Urinary bladder (tissue), 4 donors: ENCODE measurements around the gene NAV3. TPM values are rescaled to one million over a fixed set of nuclear protein-coding genes. Genes with fewer than 3 reads are reported as not detected.

Experiments
- DNase-seq: peaks from one replicate; pipeline ENCODE4 v3.0.0-alpha.2; 2015; ENCODE audit errors: extremely low spot score
- H3K27ac ChIP-seq: one replicate; pipeline ENCODE4 v1.5.1; 2013; ENCODE audit warnings: low read depth, mild to moderate bottlenecking, moderate library complexity
- H3K36me3 ChIP-seq: one replicate; pipeline ENCODE4 v1.6.1; 2013; ENCODE audit warnings: mild to moderate bottlenecking, moderate library complexity; ENCODE audit not compliant: insufficient read depth
- H3K4me1 ChIP-seq: one replicate; pipeline ENCODE4 v1.6.1; 2013; ENCODE audit warnings: mild to moderate bottlenecking, moderate library complexity; ENCODE audit not compliant: insufficient read depth
- H3K4me3 ChIP-seq: one replicate; pipeline ENCODE4 v1.5.1; 2013; ENCODE audit warnings: low read depth, low read length
- WGBS: extraction: QIAGEN DNeasy Blood & Tissue Kit; methylation state at CpG from one replicate; pipeline ENCODE4 v1.1.7; 2013; 5-methylcytosine and 5-hydroxymethylcytosine counted together
- polyA plus RNA-seq: library from polyadenylated mRNA; stranded (reverse); fragments of 200-250 nt; gene quantifications from one replicate; pipeline ENCODE4 v1.2.3, GENCODE V29; 2013
- total RNA-seq: library from RNA; depleted of rRNA; stranded (reverse); fragments of >200 nt; gene quantifications from one replicate; pipeline ENCODE4 v1.2.3, GENCODE V29; 2014
- donor health status: healthy with polysubstance abuse.
- donor health status: healthy.

NAV3 gene
- total and polyA plus RNA-seq, 2 donors, result 5.3 to 97.2 TPM

DNA sequence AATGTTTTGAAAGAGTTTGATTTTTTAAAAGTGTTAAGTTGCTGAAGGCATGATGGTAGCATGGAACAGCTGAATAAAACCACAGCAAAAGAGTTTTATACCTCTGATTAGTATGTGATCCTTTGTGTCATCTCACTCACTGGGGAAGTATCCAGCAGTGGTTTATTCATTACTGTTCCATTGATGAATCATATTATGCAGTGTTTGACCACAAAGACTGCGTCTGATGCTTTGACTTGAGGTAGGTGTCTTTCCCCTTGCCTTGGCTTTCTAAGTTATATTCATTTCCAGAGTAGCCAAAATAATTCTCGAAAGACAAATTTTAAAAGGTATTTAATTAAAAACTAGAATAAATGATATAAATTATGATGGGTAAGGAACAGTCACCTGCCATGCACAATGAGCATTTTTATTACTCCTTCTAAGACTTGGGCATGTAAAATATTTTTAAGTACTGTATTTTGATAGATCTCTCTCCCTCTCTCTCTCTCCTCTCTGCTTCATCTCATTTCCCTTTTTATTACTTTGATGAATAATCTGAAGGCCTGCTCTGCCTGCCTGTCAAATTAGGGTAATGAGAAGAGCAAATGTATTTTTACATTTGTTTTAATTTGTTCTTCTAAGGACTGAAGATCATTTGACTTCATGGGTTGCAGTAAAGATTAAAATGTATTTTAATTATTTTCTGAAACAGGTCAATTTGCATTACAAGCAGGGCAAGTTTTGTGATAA is 164.9 kb downstream of the NAV3 start:
- Histone ChIP-seq H3K4me3 (no peak overlapping the region), H3K4me1 (no peaks in the 10 kb centered on the region), H3K27ac (no peak overlapping the region), H3K36me3 (no peaks in the 10 kb centered on the region)
- no peak for DNase-seq
- WGBS, result 84% methylated on average over 2 of the region's 2 CpGs

DNA sequence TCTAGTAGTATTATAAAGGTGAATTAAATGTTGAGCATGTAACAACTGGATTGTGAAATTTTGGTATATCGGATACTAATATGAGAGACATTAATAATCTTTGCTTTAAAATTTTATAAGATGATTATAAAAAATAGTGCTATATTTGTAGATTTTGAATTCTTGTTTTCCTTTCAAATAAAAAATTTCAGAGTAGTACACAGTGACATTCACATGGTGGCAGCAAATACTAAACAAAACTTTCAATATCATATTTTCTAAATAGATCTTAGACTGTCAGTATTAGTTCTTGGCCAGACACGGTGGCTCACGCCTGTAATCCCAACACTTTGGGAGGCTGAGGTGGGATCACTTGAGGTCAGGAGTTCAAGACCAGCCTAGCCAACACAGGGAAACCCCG is 166.0 kb downstream of the NAV3 start:
- Histone ChIP-seq H3K4me3 (no peak overlapping the region), H3K36me3 (no peaks in the 10 kb centered on the region), H3K27ac (no peak overlapping the region), H3K4me1 (no peaks in the 10 kb centered on the region)
- WGBS, result 75% methylated on average over 4 of the region's 4 CpGs
- DNase-seq, result no peak

DNA sequence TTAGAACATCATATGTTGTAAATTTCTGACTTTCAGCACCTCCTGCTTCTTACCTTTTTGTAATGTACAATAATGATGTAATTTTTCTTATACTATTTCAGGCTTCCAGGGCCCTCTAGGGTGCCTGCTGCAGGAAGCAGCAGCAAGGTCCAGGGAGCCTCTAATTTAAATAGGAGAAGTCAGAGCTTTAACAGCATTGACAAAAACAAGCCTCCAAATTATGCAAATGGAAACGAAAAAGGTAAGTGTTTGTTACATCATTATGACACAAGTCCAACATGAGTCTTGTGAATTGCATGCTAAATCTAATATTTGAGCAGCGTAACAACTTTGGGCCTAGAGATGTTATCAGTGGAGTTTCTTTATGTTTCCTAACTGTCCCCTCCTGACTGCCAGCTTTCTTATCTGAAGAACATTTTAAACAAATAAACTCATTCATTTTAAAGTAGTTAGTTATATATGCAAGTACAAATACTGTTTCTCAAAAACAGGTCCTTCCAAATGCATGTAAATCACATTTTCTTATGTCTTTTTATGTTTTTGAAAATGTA is 167.6 kb downstream of the NAV3 start:
- H3K36me3 ChIP-seq, result no peaks in the 10 kb centered on the region
- H3K4me1 ChIP-seq, result no peaks in the 10 kb centered on the region
- no peak for DNase-seq
- H3K4me3 ChIP-seq, result no peak overlapping the region
- WGBS, result 69% methylated on average over 2 of the region's 2 CpGs
- H3K27ac ChIP-seq, result no peak overlapping the region

DNA sequence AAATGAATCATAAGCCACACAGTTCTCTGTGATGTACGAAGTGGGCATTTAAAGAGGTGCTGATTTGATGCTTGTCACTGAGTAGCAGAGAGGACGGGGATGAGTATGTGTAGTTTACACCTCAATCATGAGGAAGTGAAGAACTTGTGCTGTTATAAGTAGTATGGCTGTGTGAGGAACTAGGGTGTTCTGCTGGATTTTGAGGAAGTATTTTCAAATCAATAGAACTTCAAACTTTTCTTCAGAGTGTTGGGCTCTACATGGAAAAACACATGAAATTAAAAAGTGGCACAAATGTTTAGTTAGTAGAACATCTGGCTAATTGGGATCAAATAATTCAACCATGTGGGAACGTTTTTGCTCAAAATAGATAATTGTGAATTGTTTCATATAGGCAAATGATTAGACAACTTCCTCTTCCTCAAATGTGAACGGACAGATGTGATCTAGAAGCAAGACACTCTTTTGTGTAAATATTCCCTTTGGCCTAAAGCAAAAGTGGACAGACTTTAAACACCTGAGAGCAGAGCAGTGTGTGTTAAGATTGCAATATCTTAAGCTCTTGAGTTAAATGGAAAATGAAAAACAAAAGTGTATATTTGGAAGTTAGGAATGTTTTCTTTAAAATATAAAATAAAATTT is 168.5 kb downstream of the NAV3 start:
- Histone ChIP-seq H3K4me3 (no peak overlapping the region), H3K36me3 (no peaks in the 10 kb centered on the region), H3K4me1 (no peaks in the 10 kb centered on the region), H3K27ac (no peak overlapping the region)
- no peak for DNase-seq
- 62% methylated on average over 4 of the region's 4 CpGs for WGBS

DNA sequence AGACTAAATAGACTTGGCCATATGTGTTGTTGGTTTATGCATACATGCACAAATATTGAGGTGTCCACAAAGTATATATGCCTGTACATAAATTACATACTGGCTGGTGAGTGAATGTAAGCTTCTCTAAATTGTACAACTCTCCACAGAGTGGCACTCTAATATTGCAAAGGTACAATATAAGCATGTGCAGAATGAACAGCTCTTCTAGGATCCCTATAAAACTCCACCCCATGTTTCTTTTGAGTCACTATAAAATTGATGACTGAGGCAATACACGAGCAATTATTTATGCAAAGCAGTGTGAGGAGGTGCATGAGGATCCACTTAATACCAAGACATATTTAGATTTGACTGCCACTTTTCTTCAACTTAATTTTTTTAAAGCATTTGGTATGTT is 172.2 kb downstream of the NAV3 start:
- H3K36me3 ChIP-seq, result no peaks in the 10 kb centered on the region
- H3K4me3 ChIP-seq, result no peak overlapping the region
- no peak overlapping the region for H3K27ac ChIP-seq
- H3K4me1 ChIP-seq, result no peaks in the 10 kb centered on the region
- 47% methylated on average over 1 of the region's 1 CpG for WGBS
- DNase-seq, result no peak

DNA sequence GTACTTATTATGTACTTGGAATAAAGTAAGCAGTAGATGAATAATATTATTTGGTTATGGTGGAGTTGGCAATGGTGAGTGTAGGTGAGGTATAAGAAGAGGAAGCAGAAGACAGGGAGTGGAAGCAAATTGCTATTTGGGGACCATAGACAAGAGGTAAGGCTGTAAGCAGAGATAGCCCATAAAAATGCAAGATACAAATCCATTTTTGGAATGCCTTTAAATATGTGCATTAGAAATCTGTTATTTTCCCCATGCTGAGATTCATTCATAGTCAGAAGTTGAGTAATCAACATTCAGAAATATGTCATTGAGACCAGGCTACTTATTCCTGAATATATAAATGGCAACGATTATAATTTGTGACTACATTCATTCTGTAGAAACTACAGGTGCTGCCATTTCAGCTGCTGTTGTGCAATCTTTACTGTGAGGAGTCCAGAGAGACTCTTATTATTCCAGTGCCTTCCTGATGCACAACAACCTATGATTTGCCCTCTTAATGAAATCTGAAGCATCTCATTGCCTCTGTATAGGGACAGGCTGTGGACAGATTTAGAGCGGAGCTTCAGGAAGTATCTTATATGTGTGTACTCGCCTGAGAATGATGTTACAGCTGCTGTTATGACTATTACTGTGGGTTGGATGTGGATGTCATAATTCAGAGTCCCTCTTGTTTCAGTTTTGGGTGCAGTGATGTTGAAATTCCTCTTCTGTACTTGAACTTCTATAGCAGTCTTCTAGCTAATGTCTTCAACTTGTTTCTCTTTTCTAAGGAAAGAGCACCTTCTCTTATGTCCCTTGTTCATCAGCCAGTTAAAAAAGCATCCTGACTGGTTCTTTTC is 173.8 kb downstream of the NAV3 start:
- Histone ChIP-seq H3K36me3 (no peaks in the 10 kb centered on the region), H3K27ac (no peak overlapping the region), H3K4me1 (no peaks in the 10 kb centered on the region), H3K4me3 (no peak overlapping the region)
- 84% methylated on average over 3 of the region's 3 CpGs for WGBS
- DNase-seq, result no peak

DNA sequence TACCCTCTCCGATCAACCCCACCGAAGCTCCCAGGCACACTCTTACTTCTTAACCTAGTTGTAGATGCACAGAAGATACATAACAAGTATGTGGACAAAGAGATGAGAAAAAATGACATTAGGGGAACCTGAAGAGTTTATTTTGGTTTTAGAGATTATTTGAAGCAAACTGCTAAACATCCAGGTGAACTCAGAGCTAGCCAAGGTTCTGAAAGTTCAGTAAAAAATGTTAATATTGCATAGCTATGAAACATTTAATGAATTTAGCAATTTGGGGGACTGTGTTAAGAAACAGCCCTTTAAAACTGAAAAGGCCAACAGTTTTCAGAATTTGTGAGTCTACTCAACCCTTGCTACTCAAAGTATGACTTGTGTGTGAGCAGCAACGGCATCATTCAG is 174.4 kb downstream of the NAV3 start:
- Histone ChIP-seq H3K4me1 (no peaks in the 10 kb centered on the region), H3K36me3 (no peaks in the 10 kb centered on the region), H3K27ac (no peak overlapping the region), H3K4me3 (no peak overlapping the region)
- no peak for DNase-seq
- WGBS, result 94% methylated on average over 3 of the region's 3 CpGs

DNA sequence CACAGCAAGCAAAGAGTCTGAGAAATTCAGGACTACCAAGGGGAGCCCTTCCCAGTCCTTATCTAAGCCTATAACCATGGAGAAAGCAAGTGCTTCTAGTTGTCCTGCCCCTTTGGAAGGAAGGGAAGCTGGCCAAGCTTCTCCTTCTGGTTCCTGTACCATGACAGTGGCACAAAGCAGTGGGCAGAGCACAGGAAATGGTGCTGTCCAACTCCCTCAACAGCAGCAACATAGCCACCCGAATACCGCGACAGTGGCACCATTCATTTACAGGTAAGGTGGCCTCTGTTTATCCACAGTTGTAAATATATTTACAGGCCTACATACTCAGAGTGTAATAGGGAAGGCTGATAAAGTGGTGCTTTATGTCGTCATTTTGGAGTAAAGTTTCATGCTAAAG is 176.5 kb downstream of the NAV3 start:
- WGBS, result 93% methylated on average over 4 of the region's 4 CpGs

DNA sequence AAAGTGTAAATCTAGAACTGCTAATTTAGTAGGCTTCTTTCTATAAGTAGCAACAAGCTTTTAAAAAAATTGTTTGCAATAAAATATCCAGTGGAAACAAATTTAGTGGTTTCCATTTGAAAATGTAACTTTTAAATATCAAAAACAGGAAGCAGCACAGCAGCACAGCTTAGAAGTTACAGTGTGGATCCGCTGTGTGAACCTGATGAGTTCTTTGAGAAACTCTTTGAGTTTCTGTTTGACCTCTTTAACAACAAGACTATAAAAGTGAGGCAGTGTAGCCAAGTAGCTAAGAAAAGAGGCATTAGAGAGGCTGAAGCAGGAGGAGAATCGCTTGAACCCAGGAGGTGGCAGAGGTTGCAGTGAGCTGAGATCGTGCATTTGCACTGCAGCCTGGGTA is 178.3 kb downstream of the NAV3 start:
- Histone ChIP-seq H3K27ac (no peak overlapping the region), H3K4me3 (no peak overlapping the region), H3K36me3 (no peaks in the 10 kb centered on the region), H3K4me1 (no peaks in the 10 kb centered on the region)
- 89% methylated on average over 3 of the region's 3 CpGs for WGBS
- DNase-seq, result no peak

More for the DNA sequence above, 176.5 kb downstream of the NAV3 start:
- no peak for DNase-seq
- H3K27ac ChIP-seq, result no peak overlapping the region
- no peaks in the 10 kb centered on the region for H3K4me1 ChIP-seq
- H3K4me3 ChIP-seq, result no peak overlapping the region
- H3K36me3 ChIP-seq, result no peaks in the 10 kb centered on the region

DNA sequence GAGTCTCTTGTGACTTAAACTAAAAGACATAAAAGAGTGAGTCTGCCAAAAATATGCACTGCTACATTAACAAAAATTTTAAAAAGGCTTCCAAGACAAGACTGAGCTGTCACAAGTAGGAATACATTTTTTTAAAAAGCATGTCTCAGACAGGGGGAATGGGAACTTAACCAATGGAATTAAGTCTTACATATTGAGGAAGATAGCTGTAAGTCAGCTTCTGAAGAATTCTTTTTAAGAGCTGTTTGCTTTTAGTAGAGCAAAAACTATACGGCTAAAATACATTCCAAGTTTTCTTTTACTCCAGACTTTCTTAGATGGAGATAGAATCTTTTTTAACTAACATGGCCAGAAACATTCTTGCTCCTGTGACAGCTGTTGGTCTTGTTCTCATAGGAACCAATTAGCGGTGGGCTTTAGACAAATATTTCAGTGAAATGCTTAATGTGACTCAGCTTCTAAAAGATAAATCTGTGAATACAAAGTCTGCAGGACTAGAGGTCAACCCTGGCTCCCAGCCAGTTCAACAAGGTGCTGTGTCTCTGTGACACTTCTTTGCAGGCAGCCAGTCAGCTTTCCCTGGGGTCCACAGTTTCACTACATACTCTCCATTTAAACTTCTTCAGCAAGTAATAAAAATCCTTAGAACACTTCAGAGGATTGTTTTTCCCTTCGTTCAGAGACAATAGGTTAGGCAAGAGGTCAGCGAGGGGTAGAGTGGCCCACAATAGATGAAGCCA is 187.6 kb downstream of the NAV3 start:
- no peaks in the 10 kb centered on the region for H3K4me1 ChIP-seq
- DNase-seq, result no peak
- H3K4me3 ChIP-seq, result no peak overlapping the region
- no peak overlapping the region for H3K27ac ChIP-seq
- WGBS, result 54% methylated on average over 4 of the region's 4 CpGs
- H3K36me3 ChIP-seq, result peaks cover 3% of the 10 kb centered on the region

DNA sequence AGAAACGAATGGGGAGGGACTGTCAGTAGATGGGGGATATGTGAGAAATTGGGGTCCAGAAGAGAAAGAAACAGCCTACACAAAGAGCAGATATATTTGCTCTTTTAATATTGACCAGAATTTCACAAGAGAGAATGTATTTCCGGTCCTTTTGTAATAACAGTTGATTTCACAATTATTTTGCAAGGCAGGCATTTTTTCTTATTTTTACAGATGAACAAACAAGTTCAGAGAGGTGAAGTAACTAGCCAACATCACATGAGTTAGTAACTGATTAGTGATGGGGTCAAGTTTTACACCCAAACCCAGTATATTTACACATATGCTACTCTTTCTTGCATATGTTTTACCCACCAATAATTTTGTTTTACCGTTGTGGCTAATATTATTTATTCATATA is 188.2 kb downstream of the NAV3 start:
- 81% methylated on average over 3 of the region's 3 CpGs for WGBS
- Histone ChIP-seq H3K4me3 (no peak overlapping the region), H3K36me3 (peaks cover 3% of the 10 kb centered on the region), H3K27ac (no peak overlapping the region), H3K4me1 (no peaks in the 10 kb centered on the region)
- no peak for DNase-seq

DNA sequence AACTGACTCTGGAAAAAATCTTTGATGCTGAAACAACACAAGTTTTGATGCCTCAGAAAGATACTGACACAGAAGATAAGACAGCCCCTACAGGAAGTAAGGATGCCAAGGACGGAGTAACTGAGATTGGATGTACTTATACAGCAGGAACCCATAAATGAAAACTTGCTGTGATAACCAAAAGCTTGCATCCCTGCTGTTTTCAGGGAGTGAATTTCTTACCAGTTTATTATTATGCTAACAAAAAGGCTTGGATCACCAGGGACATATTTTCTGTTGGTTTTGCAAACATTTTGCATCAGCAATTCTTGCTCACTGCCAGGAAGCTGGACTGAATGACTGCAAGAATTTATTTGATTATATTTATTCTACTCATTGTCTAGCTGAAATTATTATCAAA is 197.7 kb downstream of the NAV3 start:
- Histone ChIP-seq H3K4me1 (no peaks in the 10 kb centered on the region), H3K36me3 (no peaks in the 10 kb centered on the region), H3K27ac (no peak overlapping the region), H3K4me3 (no peak overlapping the region)
- WGBS, result 77% methylated on average over 1 of the region's 1 CpG
- DNase-seq, result no peak

DNA sequence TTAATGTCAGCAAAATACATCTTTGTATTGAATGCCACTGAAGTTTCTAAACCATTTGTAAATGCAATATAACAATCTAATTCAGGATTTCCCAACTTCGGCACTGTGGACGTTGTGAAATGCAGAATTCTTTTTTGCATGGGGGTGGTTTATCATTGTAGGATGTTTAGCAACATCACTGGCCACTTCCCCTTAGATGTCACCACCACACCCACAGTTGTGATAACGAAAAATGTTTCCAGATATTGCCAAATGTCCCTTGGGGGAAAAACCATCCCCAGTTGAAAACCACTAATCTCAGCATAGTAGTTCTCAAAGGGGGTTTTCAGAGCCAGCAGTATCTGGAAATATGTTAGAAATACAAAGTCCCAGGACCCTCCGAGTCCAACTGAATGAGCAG is 203.3 kb downstream of the NAV3 start:
- WGBS, result 60% methylated on average over 4 of the region's 4 CpGs
- no peaks in the 10 kb centered on the region for H3K4me1 ChIP-seq
- H3K36me3 ChIP-seq, result no peaks in the 10 kb centered on the region
- H3K4me3 ChIP-seq, result no peak overlapping the region
- DNase-seq, result no peak
- no peak overlapping the region for H3K27ac ChIP-seq
